ENCODE measurements around the gene SPTBN2.

- no peak for TF ChIP-seq EZH2 (IDR thresholded peaks at IDR 0.05; ENCODE audit: low read depth)
- no peak for TF ChIP-seq CTCF (conservative IDR thresholded peaks at IDR 0.05)
Measured at GRCh38 chr11:66708094-66708493, 20.9 kb downstream of the SPTBN2 start.

Data from PC-9 (cell line).